Measurements from ENCODE around the gene NREP. TPM values are rescaled to one million over a fixed set of nuclear protein-coding genes. Genes with fewer than 3 reads are reported as not detected.

Gene NREP
- total RNA-seq, 2 experiments from 2014 or later = 19.3 to 19.7 TPM

- Mint-ChIP-seq H3K4me3 (no peak overlapping the region), H3K36me3 (ENCODE audit: low read depth) (no peaks in the 10 kb centered on the region), H3K27ac (no peak overlapping the region), H3K27me3 (no peaks in the 10 kb centered on the region), H3K4me1 (peaks cover 4% of the 10 kb centered on the region), H3K9me3 (ENCODE audit: low read depth) (no peaks in the 10 kb centered on the region)
- ATAC-seq = no peak
- intact Hi-C loops (cut with DNase I, micrococcal nuclease) = no loop called here
- DNase-seq = no peak
- ChIA-PET POLR2A (no interaction called here), CTCF (interaction anchor here (0.6 kb wide), 1 partner anchor 26 kb away, joined by 3 read pairs; no protein-coding TSS in a partner anchor)
Observed at GRCh38 chr5:111762895-111763294, 5.9 kb upstream of the NREP start.

GRCh38 chr5:111758284-111758628 is 1.3 kb upstream of the NREP start:
- intact Hi-C loops (cut with DNase I, micrococcal nuclease) = loop anchor here (5.0 to 10.0 kb wide), 5 partner anchors 206 to 533 kb away; partner anchors contain the start of genes CAMK4 (in 1 of the 2) and STARD4 (in 1 of the 2)
- CTCF ChIA-PET = interaction anchor here (0.7 to 1.3 kb wide), 2 partner anchors 227 to 399 kb away, joined by 5 to 7 read pairs; no protein-coding TSS in a partner anchor

GRCh38 chr5:111757355-111758283 is 625 bp upstream of the NREP start:
- H3K27ac Mint-ChIP-seq = peak overlapping the region; percentile 86
- no peaks in the 10 kb centered on the region for H3K36me3 Mint-ChIP-seq (ENCODE audit: low read depth)
- POLR2A ChIA-PET = interaction anchor here (0.6 to 1.5 kb wide), 4 partner anchors 10 to 246 kb away, joined by 3 to 8 read pairs (median 4); partner anchors contain the start of gene STARD4
- no peaks in the 10 kb centered on the region for H3K9me3 Mint-ChIP-seq (ENCODE audit: low read depth)
- intact Hi-C loops (cut with DNase I, micrococcal nuclease) = loop anchor here (1.0 to 10.0 kb wide), 10 partner anchors 21 to 665 kb away; partner anchors contain the start of genes STARD4 (in 2 of the 2), CAMK4 (in 1 of the 2) and WDR36 (in 1 of the 2)
- ATAC-seq (peak; percentile 78), DNase-seq (peak; percentile 91)
- H3K27me3 Mint-ChIP-seq = peaks cover 3% of the 10 kb centered on the region
- H3K4me1 Mint-ChIP-seq = peaks cover 18% of the 10 kb centered on the region
- CTCF ChIA-PET = interaction anchor here (0.5 to 1.3 kb wide), 5 partner anchors 10 to 308 kb away, joined by 3 to 7 read pairs (median 4); no protein-coding TSS in a partner anchor
- peak overlapping the region; percentile 80 for H3K4me3 Mint-ChIP-seq

More at GRCh38 chr5:111758284-111758628, 1.3 kb upstream of the NREP start:
- Mint-ChIP-seq H3K36me3 (ENCODE audit: low read depth) (no peaks in the 10 kb centered on the region), H3K27me3 (peaks cover 3% of the 10 kb centered on the region), H3K27ac (peak overlapping the region; percentile 86), H3K9me3 (ENCODE audit: low read depth) (no peaks in the 10 kb centered on the region), H3K4me1 (peaks cover 18% of the 10 kb centered on the region), H3K4me3 (peak overlapping the region; percentile 75)
- no peak for DNase-seq
- POLR2A ChIA-PET = interaction anchor here (1.3 kb wide), 1 partner anchor 246 kb away, joined by 8 read pairs; the partner anchor contains the start of gene STARD4
- no peak for ATAC-seq

- H3K9me3 Mint-ChIP-seq (ENCODE audit: low read depth) = no peaks in the 10 kb centered on the region
- peaks cover 18% of the 10 kb centered on the region for H3K4me1 Mint-ChIP-seq
- ChIA-PET CTCF (no interaction called here), POLR2A (no interaction called here)
- H3K27me3 Mint-ChIP-seq = peaks cover 3% of the 10 kb centered on the region
- H3K4me3 Mint-ChIP-seq = peak overlapping the region; percentile 80
- intact Hi-C loops (cut with DNase I, micrococcal nuclease) = loop anchor here (2.0 to 10.0 kb wide), 8 partner anchors 19 to 663 kb away; partner anchors contain the start of genes CAMK4 (in 1 of the 2), STARD4 (in 1 of the 2) and WDR36 (in 1 of the 2)
- DNase-seq (no peak), ATAC-seq (no peak)
- no peaks in the 10 kb centered on the region for H3K36me3 Mint-ChIP-seq (ENCODE audit: low read depth)
- H3K27ac Mint-ChIP-seq = no peak overlapping the region
Observed at GRCh38 chr5:111755942-111756381, 1.0 kb downstream of the NREP start.

GRCh38 chr5:111755345-111755941 is 1.6 kb downstream of the NREP start:
- H3K4me1 Mint-ChIP-seq = peaks cover 18% of the 10 kb centered on the region
- no peak for DNase-seq
- ATAC-seq = no peak
- ChIA-PET CTCF (interaction anchor here (1.6 kb wide), 1 partner anchor 224 kb away, joined by 4 read pairs; no protein-coding TSS in a partner anchor), POLR2A (no interaction called here)
- H3K36me3 Mint-ChIP-seq (ENCODE audit: low read depth) = no peaks in the 10 kb centered on the region
- H3K4me3 Mint-ChIP-seq = peak overlapping the region; percentile 80
- no peak overlapping the region for H3K27ac Mint-ChIP-seq
- peaks cover 3% of the 10 kb centered on the region for H3K27me3 Mint-ChIP-seq
- no peaks in the 10 kb centered on the region for H3K9me3 Mint-ChIP-seq (ENCODE audit: low read depth)
- intact Hi-C loops (cut with DNase I, micrococcal nuclease) = loop anchor here (5.0 to 10.0 kb wide), 5 partner anchors 203 to 531 kb away; partner anchors contain the start of genes CAMK4 (in 1 of the 2) and STARD4 (in 1 of the 2)

- intact Hi-C loops (cut with DNase I, micrococcal nuclease) = loop anchor here in 1 of 2 experiments (10.0 kb wide), 2 partner anchors 499 to 529 kb away; partner anchors contain the start of gene CAMK4
- no peaks in the 10 kb centered on the region for H3K36me3 Mint-ChIP-seq (ENCODE audit: low read depth)
Observed at GRCh38 chr5:111753884-111754589, 3.0 kb downstream of the NREP start.

GRCh38 chr5:111752426-111752965 is 4.5 kb downstream of the NREP start:
- POLR2A ChIA-PET = no interaction called here
- DNase-seq (no peak), ATAC-seq (no peak)
- H3K4me3 Mint-ChIP-seq = no peak overlapping the region
- no peaks in the 10 kb centered on the region for H3K36me3 Mint-ChIP-seq (ENCODE audit: low read depth)
- CTCF ChIA-PET = interaction anchor here (0.7 kb wide), 1 partner anchor 1055 kb away, joined by 3 read pairs; no protein-coding TSS in a partner anchor
- H3K27ac Mint-ChIP-seq = no peak overlapping the region
- intact Hi-C loops (cut with DNase I, micrococcal nuclease) = loop anchor here in 1 of 2 experiments (10.0 kb wide), 2 partner anchors 498 to 528 kb away; partner anchors contain the start of gene CAMK4
- H3K4me1 Mint-ChIP-seq = peaks cover 26% of the 10 kb centered on the region
- H3K9me3 Mint-ChIP-seq (ENCODE audit: low read depth) = no peaks in the 10 kb centered on the region
- H3K27me3 Mint-ChIP-seq = peaks cover 3% of the 10 kb centered on the region

More at GRCh38 chr5:111753884-111754589, 3.0 kb downstream of the NREP start:
- H3K27me3 Mint-ChIP-seq = peaks cover 3% of the 10 kb centered on the region
- H3K9me3 Mint-ChIP-seq (ENCODE audit: low read depth) = no peaks in the 10 kb centered on the region
- POLR2A ChIA-PET = no interaction called here
- CTCF ChIA-PET = interaction anchor here (1.2 to 1.6 kb wide), 4 partner anchors 10 to 223 kb away, joined by 3 to 4 read pairs (median 4); no protein-coding TSS in a partner anchor
- no peak for DNase-seq
- H3K4me1 Mint-ChIP-seq = peaks cover 18% of the 10 kb centered on the region
- H3K27ac Mint-ChIP-seq = no peak overlapping the region
- ATAC-seq = no peak
- no peak overlapping the region for H3K4me3 Mint-ChIP-seq

- no peak for ATAC-seq
- POLR2A ChIA-PET = no interaction called here
- peaks cover 17% of the 10 kb centered on the region for H3K4me1 Mint-ChIP-seq
- no peaks in the 10 kb centered on the region for H3K36me3 Mint-ChIP-seq (ENCODE audit: low read depth)
- no peak for DNase-seq
- CTCF ChIA-PET = no interaction called here
- no peak overlapping the region for H3K4me3 Mint-ChIP-seq
- H3K27me3 Mint-ChIP-seq = peaks cover 8% of the 10 kb centered on the region
- intact Hi-C loops (cut with DNase I, micrococcal nuclease) = loop anchor here in 1 of 2 experiments (10.0 kb wide), 2 partner anchors 495 to 525 kb away; partner anchors contain the start of gene CAMK4
- H3K9me3 Mint-ChIP-seq (ENCODE audit: low read depth) = no peaks in the 10 kb centered on the region
- H3K27ac Mint-ChIP-seq = no peak overlapping the region
Observed at GRCh38 chr5:111749303-111750026, 7.5 kb downstream of the NREP start.

GRCh38 chr5:111748304-111748763 is 8.7 kb downstream of the NREP start:
- H3K27ac Mint-ChIP-seq = peak overlapping the region; percentile 64
- no peaks in the 10 kb centered on the region for H3K9me3 Mint-ChIP-seq (ENCODE audit: low read depth)
- peaks cover 6% of the 10 kb centered on the region for H3K27me3 Mint-ChIP-seq
- ATAC-seq (no peak), DNase-seq (no peak)
- H3K4me3 Mint-ChIP-seq = no peak overlapping the region
- intact Hi-C loops (cut with DNase I, micrococcal nuclease) = no loop called here
- peaks cover 24% of the 10 kb centered on the region for H3K4me1 Mint-ChIP-seq
- H3K36me3 Mint-ChIP-seq (ENCODE audit: low read depth) = no peaks in the 10 kb centered on the region
- POLR2A ChIA-PET = interaction anchor here (1.0 kb wide), 1 partner anchor 9 kb away, joined by 4 read pairs; the partner anchor contains the start of gene NREP
- CTCF ChIA-PET = no interaction called here
